IMR-90 (cell line): ENCODE measurements around the gene SLC25A41. TPM values are rescaled to one million over a fixed set of nuclear protein-coding genes. Genes with fewer than 3 reads are reported as not detected.

ENCODE experiments used
- ATAC-seq: fragments of 200-7000 bp; cut with Tn5 transposase; 2 replicates; pipeline ENCODE4 v1.9.1; 2020; ENCODE audit warnings: low read depth, mild to moderate bottlenecking, moderate library complexity
- BruUV-seq: library from RNA; stranded (reverse); fragments of 400-500 nt; replicated peaks from 2 replicates; lab custom pipeline; 2021; lab: Mats Ljungman, UMichigan
- CTCF ChIA-PET: fragments of 300-600 bp; formaldehyde crosslinking; extraction: SDS; loops from one replicate; lab custom pipeline; 2021; ENCODE audit warnings: antibody characterized with exemption; lab: Yijun Ruan, JAX
- POLR2A ChIA-PET: fragments of 300-600 bp; sonication (Branson Sonifier 250); formaldehyde crosslinking; loops from one replicate; lab custom pipeline; 2022; ENCODE audit warnings: antibody characterized with exemption; ENCODE audit not compliant: unreplicated experiment; lab: Charles Lee
- DNase-seq: peaks from one replicate; pipeline ENCODE4 v3.0.0; 2013
- H2AFZ ChIP-seq: replicated peaks from 2 replicates; pipeline ENCODE3; 2013; ENCODE audit warnings: low read length, mild to moderate bottlenecking; ENCODE audit not compliant: poor library complexity
- H2AK5ac ChIP-seq: 2 replicates; pipeline ENCODE4 v1.6.1; 2013; ENCODE audit warnings: low read depth, low read length, inconsistent platforms
- H2AK9ac ChIP-seq: replicated peaks from 2 replicates; pipeline ENCODE3; 2013; ENCODE audit warnings: mild to moderate bottlenecking, low read depth, low read length, moderate library complexity; ENCODE audit not compliant: poor library complexity
- H2BK120ac ChIP-seq: 2 replicates; pipeline ENCODE4 v1.6.1; 2013; ENCODE audit warnings: low read depth, low read length, inconsistent platforms
- H2BK15ac ChIP-seq: 3 replicates; pipeline ENCODE4 v1.6.1; 2013; ENCODE audit warnings: low read depth, low read length, inconsistent platforms
- H2BK20ac ChIP-seq: 2 replicates; pipeline ENCODE4 v1.6.1; 2013; ENCODE audit warnings: low read depth, mild to moderate bottlenecking, inconsistent platforms, low read length, moderate library complexity
- H2BK5ac ChIP-seq: 2 replicates; pipeline ENCODE4 v1.6.1; 2013; ENCODE audit warnings: mild to moderate bottlenecking, low read depth, low read length, inconsistent platforms; ENCODE audit not compliant: poor library complexity, severe bottlenecking
- H3K14ac ChIP-seq: replicated peaks from 2 replicates; pipeline ENCODE4 v1.6.1; 2013; ENCODE audit warnings: low read depth, low read length, inconsistent platforms
- H3K18ac ChIP-seq: 2 replicates; pipeline ENCODE4 v1.6.1; 2013; ENCODE audit warnings: low read depth, low read length, control low read depth
- H3K23ac ChIP-seq: 2 replicates; pipeline ENCODE4 v1.6.1; 2013; ENCODE audit warnings: low read depth, low read length, inconsistent platforms
- H3K27ac ChIP-seq: 2 replicates; pipeline ENCODE4 v1.5.1; 2013; ENCODE audit warnings: mild to moderate bottlenecking, control low read depth, low read length; ENCODE audit not compliant: insufficient read depth
- H3K27me3 ChIP-seq: 2 replicates; pipeline ENCODE4 v1.6.1; 2013; ENCODE audit warnings: low read length; ENCODE audit not compliant: control insufficient read depth, insufficient read depth
- H3K36me3 ChIP-seq: 2 replicates; pipeline ENCODE4 v1.6.1; 2013; ENCODE audit warnings: low read length, mixed read lengths; ENCODE audit not compliant: control insufficient read depth, insufficient read depth
- H3K4ac ChIP-seq: 2 replicates; pipeline ENCODE4 v1.6.1; 2013; ENCODE audit warnings: low read depth, low read length, inconsistent platforms
- H3K4me1 ChIP-seq: 2 replicates; pipeline ENCODE4 v1.6.1; 2013; ENCODE audit warnings: low read length, mixed read lengths; ENCODE audit not compliant: control insufficient read depth, insufficient read depth
- H3K4me2 ChIP-seq: 2 replicates; pipeline ENCODE4 v1.6.1; 2013; ENCODE audit warnings: low read depth, mild to moderate bottlenecking, control low read depth, low read length, moderate library complexity
- H3K4me3 ChIP-seq: 2 replicates; pipeline ENCODE4 v1.5.1; 2013; ENCODE audit warnings: low read depth, mild to moderate bottlenecking, control low read depth, low read length, moderate library complexity; ENCODE audit not compliant: insufficient read depth
- H3K56ac ChIP-seq: 2 replicates; pipeline ENCODE4 v1.6.1; 2013; ENCODE audit warnings: low read length, inconsistent platforms; ENCODE audit not compliant: insufficient read depth; ENCODE audit errors: extremely low read depth
- H3K79me1 ChIP-seq, 2 experiments: 2 replicates each; pipeline ENCODE4 v1.6.1; 2013; ENCODE audit warnings: low read length in 2 of 2, inconsistent platforms in 1 of 2, low read depth in 1 of 2
- H3K9ac ChIP-seq: 2 replicates; pipeline ENCODE4 v1.6.1; 2013; ENCODE audit warnings: low read depth, low read length, control low read depth
- H3K9me1 ChIP-seq: 2 replicates; pipeline ENCODE4 v1.6.1; 2013; ENCODE audit warnings: low read length, inconsistent platforms; ENCODE audit not compliant: insufficient read depth
- H3K9me3 ChIP-seq: 2 replicates; pipeline ENCODE4 v1.6.1; 2013; ENCODE audit warnings: low read length; ENCODE audit not compliant: control insufficient read depth, insufficient read depth
- H4K20me1 ChIP-seq: 2 replicates; pipeline ENCODE4 v1.6.1; 2013; ENCODE audit warnings: low read length, inconsistent platforms; ENCODE audit not compliant: insufficient read depth
- H4K5ac ChIP-seq: 2 replicates; pipeline ENCODE4 v1.6.1; 2013; ENCODE audit warnings: mild to moderate bottlenecking, low read depth, low read length, control low read depth
- H4K8ac ChIP-seq, 2 experiments: 2 replicates each; pipeline ENCODE4 v1.6.1; 2013; ENCODE audit warnings: low read depth in 2 of 2, low read length in 2 of 2, control low read depth in 1 of 2, inconsistent platforms in 1 of 2
- H4K91ac ChIP-seq: 2 replicates; pipeline ENCODE4 v1.6.1; 2013; ENCODE audit warnings: low read depth, low read length, inconsistent platforms; ENCODE audit not compliant: insufficient read depth
- MXI1 ChIP-seq: IDR thresholded peaks from 2 replicates; pipeline ENCODE4 v1.6.1; 2012; ENCODE audit warnings: low read depth, mild to moderate bottlenecking, low read length, moderate library complexity, borderline replicate concordance
- RAD21 ChIP-seq: IDR thresholded peaks from 2 replicates; pipeline ENCODE4 v1.6.1; 2012; ENCODE audit warnings: low read length, improper control_type of control experiment
- SMC3 ChIP-seq: fragments of 150-350 bp; IDR thresholded peaks from 2 replicates; pipeline ENCODE4 v1.6.1; 2016; ENCODE audit warnings: low read depth, mild to moderate bottlenecking, antibody characterized with exemption, low read length, moderate library complexity
- WGBS, 2 experiments: methylation state at CpG; one replicate each; pipeline versions ENCODE4 v1.1.5 to v1.1.7; 2013; ENCODE audit warnings: missing lambda C conversion rate in 2 of 2; ENCODE audit not compliant: insufficient read length in 1 of 2; ENCODE audit errors: extremely low coverage in 2 of 2; 5-methylcytosine and 5-hydroxymethylcytosine counted together
- dilution Hi-C: fragments of 300-500 bp; cut with HindIII; formaldehyde crosslinking; loops from one replicate; pipeline ENCODE4 v1.14.3; 2018; ENCODE audit warnings: low sequenced_read_pairs; ENCODE audit not compliant: unreplicated experiment
- in situ Hi-C: fragments of 300-500 bp; cut with MboI; formaldehyde crosslinking; loops from 3 replicates; pipeline ENCODE4 v1.14.3; 2019; ENCODE audit warnings: low sequenced_read_pairs, inconsistent platforms, mixed read lengths
- intact Hi-C: fragments of 100-400 bp; cut with micrococcal nuclease; formaldehyde crosslinking; loops from 2 replicates; pipeline ENCODE4 v1.10.0; 2022
- polyA plus RNA-seq, 3 experiments: library from polyadenylated mRNA; depleted of rRNA; stranded (reverse); fragments of >200 nt; gene quantifications; 2 replicates each; pipeline ENCODE4 v1.2.3, GENCODE V29; 2012; ENCODE audit warnings: low replicate concordance in 1 of 3
- total RNA-seq: library from RNA; depleted of rRNA; stranded (reverse); fragments of >200 nt; gene quantifications from 2 replicates; pipeline ENCODE4 v1.2.3, GENCODE V29; 2012
- TF ChIP-seq, protein P1 (sequence below): conservative IDR thresholded peaks from 2 replicates; pipeline ENCODE4 v1.5.1; 2012; ENCODE audit warnings: mild to moderate bottlenecking, low read depth, low read length, improper control_type of control experiment
- TF ChIP-seq, protein P2 (sequence below): fragments of 150-350 bp; IDR thresholded peaks from 2 replicates; pipeline ENCODE4 v1.6.1; 2016; ENCODE audit warnings: low read depth, mild to moderate bottlenecking, low read length, moderate library complexity, borderline replicate concordance

Gene SLC25A41
- total and polyA plus RNA-seq, 2 of the 4 experiments (the other 2 are of a cell fraction): not detected

DNA sequence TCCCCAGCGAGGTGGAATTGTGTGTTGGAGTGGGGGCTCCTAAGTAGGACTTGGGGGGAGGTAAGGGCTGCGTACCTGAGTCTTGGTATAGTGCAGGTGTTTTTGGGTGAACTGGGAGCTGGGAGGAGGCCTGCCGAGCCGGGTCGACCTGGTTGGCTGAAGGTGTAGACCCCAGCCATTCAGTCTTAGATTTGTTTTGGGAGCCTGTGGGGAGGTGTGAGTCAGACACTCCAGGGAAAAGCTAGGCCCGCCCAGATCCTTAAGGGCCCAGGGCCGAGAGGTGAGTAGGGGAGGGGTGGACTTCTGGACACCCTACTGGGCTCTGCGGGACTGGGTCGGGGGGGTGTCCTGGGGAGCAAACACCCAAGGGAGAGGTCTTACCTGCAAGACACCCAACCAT, 31.4 kb upstream of the SLC25A41 start:
- no peak overlapping the region for H3K18ac ChIP-seq
- ATAC-seq: no peak
- dilution Hi-C loops (no loop called here), in situ Hi-C loops (no loop called here), intact Hi-C loops (no loop called here)
- H3K9me1 ChIP-seq: no peaks in the 10 kb centered on the region; the same call in 1 of the 2 replicates
- no peak overlapping the region for H4K5ac ChIP-seq
- H3K4ac ChIP-seq: no peak overlapping the region
- H2AFZ ChIP-seq: no peak overlapping the region
- H3K4me3 ChIP-seq: no peak overlapping the region
- no peak overlapping the region for H3K14ac ChIP-seq
- H2AK5ac ChIP-seq: no peak overlapping the region
- H3K9me3 ChIP-seq: no peaks in the 10 kb centered on the region
- no peak overlapping the region for H2AK9ac ChIP-seq
- H3K9ac ChIP-seq: no peak overlapping the region
- DNase-seq: no peak
- H3K36me3 ChIP-seq: no peaks in the 10 kb centered on the region
- no peaks in the 10 kb centered on the region for H3K79me1 ChIP-seq
- no TSS peak for BruUV-seq
- no peak overlapping the region for H2BK120ac ChIP-seq
- ChIA-PET CTCF (no interaction called here), POLR2A (no interaction called here)
- no peak overlapping the region for H2BK15ac ChIP-seq
- no peaks in the 10 kb centered on the region for H3K4me1 ChIP-seq
- WGBS, 2 experiments: 10% methylated on average over 2 of the region's 9 CpGs; no CpG with 5 or more reads in 1 of the 2 experiments
- H3K56ac ChIP-seq: no peak overlapping the region
- no peak overlapping the region for H2BK20ac ChIP-seq
- H4K20me1 ChIP-seq: no peaks in the 10 kb centered on the region
- H3K4me2 ChIP-seq: no peak overlapping the region
- no peak overlapping the region for H2BK5ac ChIP-seq
- H4K91ac ChIP-seq: no peak overlapping the region
- peaks cover 29% of the 10 kb centered on the region for H3K27me3 ChIP-seq
- H4K8ac ChIP-seq: no peak overlapping the region
- TF ChIP-seq SMC3 (no peak), MXI1 (no peak), RAD21 (no peak)
- TF ChIP-seq, protein P1, sequence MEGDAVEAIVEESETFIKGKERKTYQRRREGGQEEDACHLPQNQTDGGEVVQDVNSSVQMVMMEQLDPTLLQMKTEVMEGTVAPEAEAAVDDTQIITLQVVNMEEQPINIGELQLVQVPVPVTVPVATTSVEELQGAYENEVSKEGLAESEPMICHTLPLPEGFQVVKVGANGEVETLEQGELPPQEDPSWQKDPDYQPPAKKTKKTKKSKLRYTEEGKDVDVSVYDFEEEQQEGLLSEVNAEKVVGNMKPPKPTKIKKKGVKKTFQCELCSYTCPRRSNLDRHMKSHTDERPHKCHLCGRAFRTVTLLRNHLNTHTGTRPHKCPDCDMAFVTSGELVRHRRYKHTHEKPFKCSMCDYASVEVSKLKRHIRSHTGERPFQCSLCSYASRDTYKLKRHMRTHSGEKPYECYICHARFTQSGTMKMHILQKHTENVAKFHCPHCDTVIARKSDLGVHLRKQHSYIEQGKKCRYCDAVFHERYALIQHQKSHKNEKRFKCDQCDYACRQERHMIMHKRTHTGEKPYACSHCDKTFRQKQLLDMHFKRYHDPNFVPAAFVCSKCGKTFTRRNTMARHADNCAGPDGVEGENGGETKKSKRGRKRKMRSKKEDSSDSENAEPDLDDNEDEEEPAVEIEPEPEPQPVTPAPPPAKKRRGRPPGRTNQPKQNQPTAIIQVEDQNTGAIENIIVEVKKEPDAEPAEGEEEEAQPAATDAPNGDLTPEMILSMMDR: no peak
- TF ChIP-seq, protein P2, sequence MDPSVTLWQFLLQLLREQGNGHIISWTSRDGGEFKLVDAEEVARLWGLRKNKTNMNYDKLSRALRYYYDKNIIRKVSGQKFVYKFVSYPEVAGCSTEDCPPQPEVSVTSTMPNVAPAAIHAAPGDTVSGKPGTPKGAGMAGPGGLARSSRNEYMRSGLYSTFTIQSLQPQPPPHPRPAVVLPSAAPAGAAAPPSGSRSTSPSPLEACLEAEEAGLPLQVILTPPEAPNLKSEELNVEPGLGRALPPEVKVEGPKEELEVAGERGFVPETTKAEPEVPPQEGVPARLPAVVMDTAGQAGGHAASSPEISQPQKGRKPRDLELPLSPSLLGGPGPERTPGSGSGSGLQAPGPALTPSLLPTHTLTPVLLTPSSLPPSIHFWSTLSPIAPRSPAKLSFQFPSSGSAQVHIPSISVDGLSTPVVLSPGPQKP: no peak
- H3K23ac ChIP-seq: no peak overlapping the region
- no peak overlapping the region for H3K27ac ChIP-seq
